Measurements from ENCODE around the gene GALNT2.

DNA sequence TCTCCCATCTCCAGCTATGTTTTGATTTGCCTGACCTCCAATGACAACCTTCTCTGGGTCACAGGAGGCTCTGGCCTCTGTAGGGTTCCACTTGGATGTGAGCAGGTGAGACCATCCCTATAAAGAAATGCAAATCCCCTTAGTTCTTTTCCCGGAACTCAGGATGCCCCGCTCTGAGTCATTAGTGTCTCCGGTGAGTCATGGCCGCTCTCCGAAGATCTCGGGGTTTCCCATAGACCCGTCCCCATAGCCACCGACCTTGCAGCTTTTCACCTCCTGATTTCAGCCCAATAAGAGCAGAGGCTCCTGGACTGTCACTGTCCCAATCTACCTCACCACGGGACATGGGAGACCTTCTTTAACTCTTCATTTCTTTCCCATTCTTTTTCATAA lies 260.9 kb downstream of the GALNT2 start:
- TF ChIP-seq, protein P1, sequence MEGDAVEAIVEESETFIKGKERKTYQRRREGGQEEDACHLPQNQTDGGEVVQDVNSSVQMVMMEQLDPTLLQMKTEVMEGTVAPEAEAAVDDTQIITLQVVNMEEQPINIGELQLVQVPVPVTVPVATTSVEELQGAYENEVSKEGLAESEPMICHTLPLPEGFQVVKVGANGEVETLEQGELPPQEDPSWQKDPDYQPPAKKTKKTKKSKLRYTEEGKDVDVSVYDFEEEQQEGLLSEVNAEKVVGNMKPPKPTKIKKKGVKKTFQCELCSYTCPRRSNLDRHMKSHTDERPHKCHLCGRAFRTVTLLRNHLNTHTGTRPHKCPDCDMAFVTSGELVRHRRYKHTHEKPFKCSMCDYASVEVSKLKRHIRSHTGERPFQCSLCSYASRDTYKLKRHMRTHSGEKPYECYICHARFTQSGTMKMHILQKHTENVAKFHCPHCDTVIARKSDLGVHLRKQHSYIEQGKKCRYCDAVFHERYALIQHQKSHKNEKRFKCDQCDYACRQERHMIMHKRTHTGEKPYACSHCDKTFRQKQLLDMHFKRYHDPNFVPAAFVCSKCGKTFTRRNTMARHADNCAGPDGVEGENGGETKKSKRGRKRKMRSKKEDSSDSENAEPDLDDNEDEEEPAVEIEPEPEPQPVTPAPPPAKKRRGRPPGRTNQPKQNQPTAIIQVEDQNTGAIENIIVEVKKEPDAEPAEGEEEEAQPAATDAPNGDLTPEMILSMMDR (conservative IDR thresholded peaks at IDR 0.05; ENCODE audit: low read length) = no peak
- TF ChIP-seq EZH2phosphoT487 (IDR thresholded peaks at IDR 0.05; ENCODE audit: borderline replicate concordance) = no peak
